ENCODE measurements around the gene MLIP. TPM values are rescaled to one million over a fixed set of nuclear protein-coding genes. Genes with fewer than 3 reads are reported as not detected.
A peak's percentile ranks its signal among the peaks of the same experiment; 100 is the strongest.

MLIP gene
- polyA plus RNA-seq, 4 donors: 0.24 to 0.72 (median 0.60) TPM

- DNase-seq (ENCODE audit: low read depth in 4 of 4, low spot score in 3 of 4): no peak
These were observed 14.4 kb upstream of the MLIP start for GRCh38 chr6:54096811-54097210.

GRCh38 chr6:54097753-54098152 is 13.5 kb upstream of the MLIP start:
- no peak for DNase-seq (ENCODE audit: low read depth in 4 of 4, low spot score in 3 of 4)

GRCh38 chr6:54098450-54099044 is 12.7 kb upstream of the MLIP start:
- no peak for DNase-seq (ENCODE audit: low read depth in 4 of 4, low spot score in 3 of 4)

GRCh38 chr6:54099225-54099624 is 12.0 kb upstream of the MLIP start:
- no peak for DNase-seq (ENCODE audit: low read depth in 4 of 4, low spot score in 3 of 4)

GRCh38 chr6:54100411-54101006 is 10.7 kb upstream of the MLIP start:
- no peak for DNase-seq (ENCODE audit: low read depth in 4 of 4, low spot score in 3 of 4)

GRCh38 chr6:54102238-54102637 is 9.0 kb upstream of the MLIP start:
- no peak for DNase-seq (ENCODE audit: low read depth in 4 of 4, low spot score in 3 of 4)

- DNase-seq (ENCODE audit: low read depth in 4 of 4, low spot score in 3 of 4): no peak
These were observed 7.7 kb upstream of the MLIP start for GRCh38 chr6:54103497-54103896.

- no peak for DNase-seq (ENCODE audit: low read depth in 4 of 4, low spot score in 3 of 4)
These were observed 4.5 kb upstream of the MLIP start for GRCh38 chr6:54106727-54107126.

- no peak for DNase-seq (ENCODE audit: low read depth in 4 of 4, low spot score in 3 of 4)
These were observed 3.7 kb upstream of the MLIP start for GRCh38 chr6:54107470-54108090.

- DNase-seq (ENCODE audit: low read depth in 4 of 4, low spot score in 3 of 4): no peak
These were observed 3.0 kb upstream of the MLIP start for GRCh38 chr6:54108271-54108670.

GRCh38 chr6:54109586-54109985 is 1.7 kb upstream of the MLIP start:
- DNase-seq (ENCODE audit: low read depth in 4 of 4, low spot score in 3 of 4): no peak

- no peak for DNase-seq (ENCODE audit: low read depth in 4 of 4, low spot score in 3 of 4)
These were observed 958 bp downstream of the MLIP start for GRCh38 chr6:54112151-54112650.

GRCh38 chr6:54114991-54115390 is 3.7 kb downstream of the MLIP start:
- no peak for DNase-seq (ENCODE audit: low read depth in 4 of 4, low spot score in 3 of 4)

GRCh38 chr6:54115966-54116365 is 4.7 kb downstream of the MLIP start:
- no peak for DNase-seq (ENCODE audit: low read depth in 4 of 4, low spot score in 3 of 4)

- DNase-seq (ENCODE audit: low read depth in 4 of 4, low spot score in 3 of 4): no peak
These were observed 6.9 kb downstream of the MLIP start for GRCh38 chr6:54118117-54118516.

GRCh38 chr6:54125493-54125892 is 14.2 kb downstream of the MLIP start:
- no peak for DNase-seq (ENCODE audit: low read depth in 4 of 4, low spot score in 3 of 4)

GRCh38 chr6:54130179-54130578 is 18.9 kb downstream of the MLIP start:
- DNase-seq (ENCODE audit: low read depth in 4 of 4, low spot score in 3 of 4): no peak

GRCh38 chr6:54132587-54132986 is 21.3 kb downstream of the MLIP start:
- no peak for DNase-seq (ENCODE audit: low read depth in 4 of 4, low spot score in 3 of 4)

- no peak for DNase-seq (ENCODE audit: low read depth in 4 of 4, low spot score in 3 of 4)
These were observed 21.9 kb downstream of the MLIP start for GRCh38 chr6:54133186-54133585.

GRCh38 chr6:54134935-54135334 is 23.7 kb downstream of the MLIP start:
- no peak for DNase-seq (ENCODE audit: low read depth in 4 of 4, low spot score in 3 of 4)

- peak in 1 of 4 donors; percentile 12 for DNase-seq (ENCODE audit: low read depth in 4 of 4, low spot score in 3 of 4)
These were observed 24.6 kb downstream of the MLIP start for GRCh38 chr6:54135665-54136369.

- no peak for DNase-seq (ENCODE audit: low read depth in 4 of 4, low spot score in 3 of 4)
These were observed 27.6 kb downstream of the MLIP start for GRCh38 chr6:54138795-54139194.
